GM12878 (cell line): ENCODE measurements around the gene PRDM2. TPM values are rescaled to one million over a fixed set of nuclear protein-coding genes. Genes with fewer than 3 reads are reported as not detected.

Experiments used
- ATAC-seq: fragments of 200-7000 bp; cut with Tn5 transposase; 3 replicates; pipeline ENCODE4 v1.9.1; 2020; ENCODE audit warnings: mild to moderate bottlenecking, moderate library complexity
- BruUV-seq: library from RNA; stranded (reverse); fragments of 400-500 nt; replicated peaks from 2 replicates; lab custom pipeline; 2021; lab: Mats Ljungman, UMichigan
- CTCF ChIA-PET: fragments of 300-600 bp; sonication (Branson Sonifier 250); formaldehyde crosslinking; extraction: SDS; loops from one replicate; lab custom pipeline; 2021; ENCODE audit warnings: inconsistent platforms; lab: Yijun Ruan, JAX
- POLR2A ChIA-PET: fragments of 350-600 bp; formaldehyde crosslinking; extraction: SDS; loops from one replicate; lab custom pipeline; 2021; ENCODE audit warnings: inconsistent platforms; lab: Charles Lee
- RAD21 ChIA-PET: fragments of 300-600 bp; sonication (Branson Sonifier 250); formaldehyde crosslinking; loops from one replicate; lab custom pipeline; 2023; ENCODE audit warnings: antibody characterized with exemption; ENCODE audit not compliant: unreplicated experiment; lab: Charles Lee
- SMC1A ChIA-PET: fragments of 300-600 bp; sonication (Branson Sonifier 250); formaldehyde crosslinking; loops from one replicate; lab custom pipeline; 2023; ENCODE audit not compliant: unreplicated experiment, uncharacterized antibody; lab: Charles Lee
- DNase-seq: peaks from one replicate; pipeline ENCODE4 v3.0.0-alpha.2; 2011; ENCODE audit warnings: low read depth, low spot score
- FAIRE-seq: peaks from 3 replicates; lab custom pipeline; 2011; peaks lifted over from hg19 to GRCh38; lab: Jason Lieb, UNC
- H2AFZ ChIP-seq: 2 replicates; pipeline ENCODE4 v1.6.0; 2011; ENCODE audit warnings: low read depth, low read length, control low read depth; ENCODE audit not compliant: control insufficient read depth
- H3K27ac ChIP-seq: 2 replicates; pipeline ENCODE4 v1.5.1; 2011; ENCODE audit warnings: control low read depth; ENCODE audit not compliant: control insufficient read depth, insufficient read depth
- H3K27me3 ChIP-seq, 2 experiments: replicated peaks in 1 of 2; 2 replicates each; pipeline versions ENCODE4 v1.6.0 to v1.6.1; 2011; ENCODE audit warnings: low read length in 1 of 2; ENCODE audit not compliant: control insufficient read depth in 2 of 2, insufficient read depth in 2 of 2
- H3K36me3 ChIP-seq, 2 experiments: 2 replicates each; pipeline ENCODE4 v1.5.1; 2011; ENCODE audit warnings: low read length in 1 of 2; ENCODE audit not compliant: control insufficient read depth in 2 of 2, insufficient read depth in 2 of 2
- H3K4me1 ChIP-seq: 2 replicates; pipeline ENCODE4 v1.6.1; 2011; ENCODE audit warnings: mild to moderate bottlenecking, low read length, moderate library complexity, mixed read lengths; ENCODE audit not compliant: control insufficient read depth, insufficient read depth
- H3K4me2 ChIP-seq: 2 replicates; pipeline ENCODE4 v1.6.0; 2011; ENCODE audit warnings: control low read depth; ENCODE audit not compliant: control insufficient read depth, insufficient read depth
- H3K4me3 ChIP-seq: fragments of 200-600 bp; sonication (generic); 2 replicates; pipeline ENCODE4 v1.5.1; 2016
- H3K79me2 ChIP-seq: 2 replicates; pipeline ENCODE4 v1.6.0; 2011; ENCODE audit warnings: low read length; ENCODE audit not compliant: control insufficient read depth, insufficient read depth
- H3K9ac ChIP-seq: 2 replicates; pipeline ENCODE4 v1.8.0; 2011; ENCODE audit warnings: low read length, control low read depth, mixed read lengths; ENCODE audit not compliant: control insufficient read depth, insufficient read depth
- H3K9me3 ChIP-seq: replicated peaks from 3 replicates; pipeline ENCODE4 v1.5.1; 2011; ENCODE audit warnings: mild to moderate bottlenecking, low read length; ENCODE audit not compliant: control insufficient read depth, insufficient read depth
- H4K20me1 ChIP-seq: 2 replicates; pipeline ENCODE4 v1.6.0; 2011; ENCODE audit not compliant: control insufficient read depth, insufficient read depth
- BCL3 ChIP-seq: IDR thresholded peaks from 2 replicates; pipeline ENCODE4 v1.6.1; 2011; ENCODE audit warnings: borderline replicate concordance, low read depth, mild to moderate bottlenecking, moderate library complexity, low read length; ENCODE audit not compliant: insufficient read depth, poor library complexity, severe bottlenecking
- CEBPZ ChIP-seq: fragments of 150-350 bp; IDR thresholded peaks from 2 replicates; pipeline ENCODE4 v1.6.1; 2016; ENCODE audit warnings: low read depth, low read length
- CREM ChIP-seq: IDR thresholded peaks from 2 replicates; pipeline ENCODE4 v1.6.1; 2014; ENCODE audit warnings: antibody characterized with exemption, low read depth
- GABPA ChIP-seq: IDR thresholded peaks from 2 replicates; pipeline ENCODE4 v1.6.1; 2014; ENCODE audit warnings: antibody characterized with exemption, low read depth, mild to moderate bottlenecking, inconsistent platforms
- HDAC2 ChIP-seq: fragments of 200-600 bp; sonication (generic); IDR thresholded peaks from 2 replicates; pipeline ENCODE4 v1.6.1; 2017
- IRF5 ChIP-seq: fragments of 450-650 bp; IDR thresholded peaks from 2 replicates; pipeline ENCODE4 v1.6.1; 2017; ENCODE audit warnings: borderline replicate concordance
- POLR2A ChIP-seq: IDR thresholded peaks from 2 replicates; pipeline ENCODE4 v1.6.1; 2011; ENCODE audit warnings: low read depth, mild to moderate bottlenecking, low read length
- RUNX3 ChIP-seq: IDR thresholded peaks from 2 replicates; pipeline ENCODE4 v1.6.1; 2012; ENCODE audit warnings: low read length, inconsistent platforms
- SKIL ChIP-seq: fragments of 450-650 bp; IDR thresholded peaks from 2 replicates; pipeline ENCODE4 v1.6.1; 2017; ENCODE audit warnings: mild to moderate bottlenecking, low read depth, inconsistent platforms; ENCODE audit not compliant: poor library complexity, severe bottlenecking
- SMARCA5 ChIP-seq: fragments of 450-650 bp; IDR thresholded peaks from 2 replicates; pipeline ENCODE4 v1.6.1; 2017; ENCODE audit warnings: mild to moderate bottlenecking
- SMC3 ChIP-seq: IDR thresholded peaks from 2 replicates; pipeline ENCODE4 v1.6.1; 2011; ENCODE audit warnings: low read length, improper control_type of control experiment, borderline replicate concordance
- STAT1 ChIP-seq: fragments of 450-650 bp; conservative IDR thresholded peaks from 2 replicates; pipeline ENCODE4 v1.6.1; 2014; ENCODE audit warnings: antibody characterized with exemption, mild to moderate bottlenecking
- ZNF687 ChIP-seq: fragments of 450-650 bp; IDR thresholded peaks from 2 replicates; pipeline ENCODE4 v1.6.1; 2017; ENCODE audit warnings: mild to moderate bottlenecking, moderate library complexity
- WGBS: methylation state at CpG from one replicate; pipeline ENCODE4 v1.1.6; 2016; ENCODE audit warnings: low lambda C conversion rate; ENCODE audit not compliant: insufficient replicate concordance, insufficient coverage; ENCODE audit errors: missing lambda C conversion rate; 5-methylcytosine and 5-hydroxymethylcytosine counted together
- in situ Hi-C: fragments of 300-500 bp; cut with MboI; formaldehyde crosslinking; loops from 9 replicates; pipeline ENCODE4 v1.14.3; 2018; ENCODE audit warnings: mixed read lengths
- intact Hi-C: fragments of 100-400 bp; cut with micrococcal nuclease; formaldehyde crosslinking; loops from one replicate; pipeline ENCODE4 v1.14.2; 2022; ENCODE audit not compliant: unreplicated experiment
- polyA plus RNA-seq, 11 experiments: library from polyadenylated mRNA; depleted of rRNA in 4 of 11; unstranded in 6 of 11; stranded (reverse) in 5 of 11; fragments of >200 nt; fragmentation: Nextera tagmentation in 4 of 11; fragmentation: Illumina TruSeq in 1 of 11; extraction: Ambion mirVana in 4 of 11; extraction: Trizol in 1 of 11; gene quantifications; 1 replicate in 1 of 11; 2 replicates in 10 of 11; pipeline versions ENCODE4 v1.2.1 to v1.2.3, GENCODE V29; 2011 to 2016; ENCODE audit warnings: inconsistent platforms in 2 of 11, missing spikeins in 2 of 11, low read depth in 1 of 11
- total RNA-seq, 4 experiments: library from RNA; depleted of rRNA in 3 of 4; stranded (reverse); fragments of >200 nt in 3 of 4; fragmentation: Illumina TruSeq in 1 of 4; extraction: Trizol in 1 of 4; gene quantifications; 2 replicates each; pipeline versions ENCODE4 v1.2.1 to v1.2.3, GENCODE V29; 2013 to 2021

Gene PRDM2
- total and polyA plus RNA-seq, 10 of the 15 experiments (the other 5 are each of a cell fraction or from before 2014, with no cell fraction given) = 8.4 to 45.1 (median 23.5) TPM

- H3K79me2 ChIP-seq = no peaks in the 10 kb centered on the region
- no peaks in the 10 kb centered on the region for H3K27me3 ChIP-seq
- SMC1A ChIA-PET = interaction anchor here (1.5 kb wide), 1 partner anchor 18 kb away, joined by 4 read pairs; no protein-coding TSS in a partner anchor
- H2AFZ ChIP-seq = no peak overlapping the region
- no peaks in the 10 kb centered on the region for H3K9me3 ChIP-seq
- TF ChIP-seq CREM (no peak), BCL3 (no peak), SMARCA5 (no peak), SKIL (no peak), SMC3 (no peak), IRF5 (no peak), RUNX3 (no peak), ZNF687 (no peak), GABPA (no peak), CEBPZ (no peak), POLR2A (no peak), HDAC2 (no peak), STAT1 (no peak)
- TF ChIP-seq, all 136 proteins: peak for 0
- no peak overlapping the region for H3K9ac ChIP-seq
- no peaks in the 10 kb centered on the region for H3K36me3 ChIP-seq
- FAIRE-seq (no peak), ATAC-seq (no peak), DNase-seq (no peak)
- ChIA-PET CTCF (no interaction called here), RAD21 (no interaction called here), POLR2A (no interaction called here)
- BruUV-seq = no TSS peak
- H4K20me1 ChIP-seq = no peaks in the 10 kb centered on the region
- intact Hi-C loops = no loop called here
- WGBS = 43% methylated on average over 2 of the region's 2 CpGs
- no peak overlapping the region for H3K4me2 ChIP-seq
- no peaks in the 10 kb centered on the region for H3K4me1 ChIP-seq
- in situ Hi-C loops = no loop called here
- no peak overlapping the region for H3K27ac ChIP-seq
- no peak overlapping the region for H3K4me3 ChIP-seq
Observed at GRCh38 chr1:13842497-13842896, 142.5 kb downstream of the PRDM2 start.
